ENCODE data around the gene SPATA19. TPM values are rescaled to one million over a fixed set of nuclear protein-coding genes. Genes with fewer than 3 reads are reported as not detected.

The SPATA19 gene
- total RNA-seq, 4 donors from 2014 or later: not detected

DNA sequence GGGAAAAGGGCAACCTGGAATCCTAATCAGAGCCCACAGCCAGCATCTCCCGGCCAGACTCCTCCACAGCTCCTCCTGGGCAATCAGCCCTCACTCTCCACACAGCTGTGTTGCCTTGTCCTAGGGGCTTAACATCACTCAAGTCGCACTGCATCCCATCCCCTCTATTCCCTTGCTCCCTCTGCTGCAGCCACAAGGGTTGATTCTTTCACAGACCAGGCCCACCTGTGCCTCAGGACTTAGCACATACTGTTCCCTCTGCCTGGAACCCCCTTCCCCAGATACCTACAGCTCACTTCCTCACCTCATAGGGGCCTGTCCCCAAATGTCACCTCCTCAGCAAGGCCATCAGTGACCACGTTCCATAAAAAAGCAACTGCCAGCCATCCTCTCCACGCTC is 18.4 kb downstream of the SPATA19 start:
- Histone ChIP-seq H3K4me1 (no peaks in the 10 kb centered on the region), H3K4me3 (no peak overlapping the region), H3K27me3 (no peaks in the 10 kb centered on the region), H3K27ac (no peak overlapping the region), H3K36me3 (no peaks in the 10 kb centered on the region), H3K9me3 (no peaks in the 10 kb centered on the region)
- DNase-seq: no peak
- intact Hi-C loops (cut with DNase I; ENCODE audit: low total_unique reads): no loop called here
- TF ChIP-seq POLR2A (IDR thresholded peaks at IDR 0.05): no peak
- TF ChIP-seq, protein P1, sequence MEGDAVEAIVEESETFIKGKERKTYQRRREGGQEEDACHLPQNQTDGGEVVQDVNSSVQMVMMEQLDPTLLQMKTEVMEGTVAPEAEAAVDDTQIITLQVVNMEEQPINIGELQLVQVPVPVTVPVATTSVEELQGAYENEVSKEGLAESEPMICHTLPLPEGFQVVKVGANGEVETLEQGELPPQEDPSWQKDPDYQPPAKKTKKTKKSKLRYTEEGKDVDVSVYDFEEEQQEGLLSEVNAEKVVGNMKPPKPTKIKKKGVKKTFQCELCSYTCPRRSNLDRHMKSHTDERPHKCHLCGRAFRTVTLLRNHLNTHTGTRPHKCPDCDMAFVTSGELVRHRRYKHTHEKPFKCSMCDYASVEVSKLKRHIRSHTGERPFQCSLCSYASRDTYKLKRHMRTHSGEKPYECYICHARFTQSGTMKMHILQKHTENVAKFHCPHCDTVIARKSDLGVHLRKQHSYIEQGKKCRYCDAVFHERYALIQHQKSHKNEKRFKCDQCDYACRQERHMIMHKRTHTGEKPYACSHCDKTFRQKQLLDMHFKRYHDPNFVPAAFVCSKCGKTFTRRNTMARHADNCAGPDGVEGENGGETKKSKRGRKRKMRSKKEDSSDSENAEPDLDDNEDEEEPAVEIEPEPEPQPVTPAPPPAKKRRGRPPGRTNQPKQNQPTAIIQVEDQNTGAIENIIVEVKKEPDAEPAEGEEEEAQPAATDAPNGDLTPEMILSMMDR (IDR thresholded peaks at IDR 0.05): no peak

DNA sequence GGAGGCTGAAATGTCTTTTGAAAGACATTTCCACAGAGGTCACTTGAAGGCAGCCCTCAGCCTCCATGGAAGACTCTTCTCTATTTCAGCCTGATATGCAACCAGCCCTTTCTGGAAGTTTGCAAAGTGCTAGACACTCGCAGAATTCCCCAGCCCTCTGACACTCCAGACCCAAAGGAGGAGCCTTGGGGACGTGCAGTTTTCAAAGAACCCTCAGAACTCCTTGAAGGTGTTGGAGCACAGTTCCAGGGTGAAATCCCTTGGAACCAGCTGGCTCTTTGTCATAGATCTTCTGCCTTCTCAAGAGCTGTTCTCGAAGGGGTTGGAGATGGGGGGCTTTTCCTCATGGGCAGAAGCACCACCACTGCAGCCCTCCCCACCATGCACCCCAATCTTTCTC is 19.6 kb downstream of the SPATA19 start:
- Histone ChIP-seq H3K4me1 (no peaks in the 10 kb centered on the region), H3K27me3 (no peaks in the 10 kb centered on the region), H3K36me3 (no peaks in the 10 kb centered on the region), H3K9me3 (no peaks in the 10 kb centered on the region), H3K27ac (no peak overlapping the region), H3K4me3 (no peak overlapping the region)
- intact Hi-C loops (cut with DNase I; ENCODE audit: low total_unique reads): no loop called here
- no peak for DNase-seq
- TF ChIP-seq, protein P1 (IDR thresholded peaks at IDR 0.05): no peak

DNA sequence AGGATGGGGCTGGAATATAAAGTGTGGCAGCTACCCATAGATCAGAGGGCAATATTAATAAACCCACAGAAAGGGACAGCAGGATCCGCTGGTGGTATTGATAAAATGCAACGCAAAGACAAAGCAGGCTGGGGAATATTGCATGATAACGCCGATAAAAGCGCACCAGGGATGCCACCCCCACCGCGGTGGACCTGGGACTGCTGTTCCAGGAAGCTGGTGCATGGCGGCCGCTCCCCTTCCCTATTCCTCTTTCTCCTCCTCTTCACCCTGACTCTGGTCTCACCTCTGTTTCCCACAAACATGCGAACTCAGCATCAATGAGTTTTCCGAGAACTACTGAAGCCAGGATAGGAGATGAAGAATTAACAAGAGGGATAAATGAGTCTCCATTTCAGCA is 20.2 kb downstream of the SPATA19 start:
- DNase-seq: no peak
- Histone ChIP-seq H3K9me3 (no peaks in the 10 kb centered on the region), H3K36me3 (no peaks in the 10 kb centered on the region), H3K27ac (no peak overlapping the region), H3K4me1 (no peaks in the 10 kb centered on the region), H3K4me3 (no peak overlapping the region), H3K27me3 (no peaks in the 10 kb centered on the region)
- intact Hi-C loops (cut with DNase I; ENCODE audit: low total_unique reads): no loop called here
- TF ChIP-seq POLR2A (IDR thresholded peaks at IDR 0.05): no peak
- TF ChIP-seq, protein P1 (IDR thresholded peaks at IDR 0.05): no peak

DNA sequence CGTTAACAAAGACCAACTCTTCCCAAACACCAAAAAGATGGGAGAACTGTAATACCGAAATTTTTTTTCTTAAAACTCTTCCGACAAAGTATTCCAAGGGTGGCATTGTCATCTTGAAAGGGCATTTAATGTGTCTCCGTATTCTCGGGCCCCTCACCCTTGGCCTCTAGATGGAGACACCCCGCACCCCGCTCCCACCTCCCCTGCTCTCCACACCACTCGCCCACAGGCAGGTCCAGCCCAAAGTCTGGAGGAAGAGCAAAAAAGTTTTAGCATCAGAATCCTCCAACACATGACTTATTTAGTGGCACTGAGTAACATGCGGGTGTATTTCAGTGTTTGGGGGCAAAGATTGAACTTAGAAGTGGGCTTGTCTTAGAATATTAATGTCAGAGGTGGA is 20.7 kb downstream of the SPATA19 start:
- no peaks in the 10 kb centered on the region for H3K36me3 ChIP-seq
- intact Hi-C loops (cut with DNase I; ENCODE audit: low total_unique reads): no loop called here

DNA sequence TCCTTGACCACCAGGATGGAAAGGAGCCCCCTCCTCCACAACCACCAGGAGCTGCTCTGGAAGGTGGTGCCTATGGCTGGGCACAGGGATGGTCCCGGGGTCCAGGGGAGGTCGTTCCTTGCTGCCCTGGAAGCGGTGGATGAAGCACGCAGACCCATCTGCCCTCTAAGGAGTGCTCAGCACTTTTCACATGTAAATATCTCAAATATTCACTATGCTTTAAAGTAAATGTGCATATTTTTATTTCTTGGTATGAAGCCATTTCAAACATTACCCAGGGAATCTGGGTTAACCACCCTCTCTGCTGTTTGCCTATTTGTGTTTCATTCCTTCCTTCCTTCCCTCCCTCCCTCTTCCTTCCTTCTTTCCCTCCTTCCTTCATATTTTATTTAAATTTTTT is 21.7 kb downstream of the SPATA19 start:
- no peaks in the 10 kb centered on the region for H3K9me3 ChIP-seq
- no peak for DNase-seq
- no peaks in the 10 kb centered on the region for H3K27me3 ChIP-seq
- H3K4me3 ChIP-seq: no peak overlapping the region
- intact Hi-C loops (cut with DNase I; ENCODE audit: low total_unique reads): no loop called here
- no peaks in the 10 kb centered on the region for H3K4me1 ChIP-seq
- H3K27ac ChIP-seq: no peak overlapping the region
- no peaks in the 10 kb centered on the region for H3K36me3 ChIP-seq
- TF ChIP-seq POLR2A (IDR thresholded peaks at IDR 0.05): no peak
- TF ChIP-seq, protein P1 (IDR thresholded peaks at IDR 0.05): no peak

More for the DNA sequence above, 20.7 kb downstream of the SPATA19 start:
- no peaks in the 10 kb centered on the region for H3K27me3 ChIP-seq
- H3K9me3 ChIP-seq: no peaks in the 10 kb centered on the region
- H3K4me3 ChIP-seq: no peak overlapping the region
- H3K4me1 ChIP-seq: no peaks in the 10 kb centered on the region
- H3K27ac ChIP-seq: no peak overlapping the region
- no peak for DNase-seq
- TF ChIP-seq POLR2A (IDR thresholded peaks at IDR 0.05): no peak
- TF ChIP-seq, protein P1 (IDR thresholded peaks at IDR 0.05): no peak
